HepG2 (cell line): ENCODE data around the gene VSIG10L. TPM values are rescaled to one million over a fixed set of nuclear protein-coding genes. Genes with fewer than 3 reads are reported as not detected.

ENCODE experiments used
- ATF7-NPFF ChIP-seq: sonication (generic); formaldehyde crosslinking; IDR thresholded peaks from 2 replicates; pipeline ENCODE4 v1.8.1; 2023; ENCODE audit warnings: mild to moderate bottlenecking, low read depth, missing genetic modification reagents, moderate library complexity
- EED ChIP-seq: sonication (generic); formaldehyde crosslinking; IDR thresholded peaks from 2 replicates; pipeline ENCODE4 v1.5.0; 2020; ENCODE audit warnings: mild to moderate bottlenecking, missing genetic modification reagents
- HMG20B ChIP-seq: conservative IDR thresholded peaks from 2 replicates; pipeline ENCODE4 v1.6.1; 2016; ENCODE audit warnings: missing genetic modification reagents, missing compliant biosample characterization
- KAT8 ChIP-seq: IDR thresholded peaks from 2 replicates; pipeline ENCODE4 v1.6.1; 2016; ENCODE audit warnings: missing genetic modification reagents, missing compliant biosample characterization
- MTF2 ChIP-seq: sonication (generic); formaldehyde crosslinking; IDR thresholded peaks from 2 replicates; pipeline ENCODE4 v1.5.0; 2020; ENCODE audit warnings: missing genetic modification reagents, borderline replicate concordance
- MYC ChIP-seq: sonication (generic); formaldehyde crosslinking; IDR thresholded peaks from 2 replicates; pipeline ENCODE4 v1.9.0; 2021; ENCODE audit warnings: missing genetic modification reagents, borderline replicate concordance
- NFIC ChIP-seq: IDR thresholded peaks from 2 replicates; pipeline ENCODE4 v1.6.1; 2012; ENCODE audit warnings: mild to moderate bottlenecking, low read length, inconsistent platforms
- RBM39 ChIP-seq: fragments of 200-400 bp; formaldehyde crosslinking; IDR thresholded peaks from one replicate; pipeline ENCODE4 v1.6.1; 2018; ENCODE audit warnings: antibody characterized with exemption, mild to moderate bottlenecking, low read depth, low read length; ENCODE audit not compliant: poor library complexity, severe bottlenecking
- SATB2 ChIP-seq: sonication (generic); formaldehyde crosslinking; IDR thresholded peaks from 2 replicates; pipeline ENCODE4 v1.5.0; 2020; ENCODE audit warnings: missing genetic modification reagents
- TEAD3 ChIP-seq: optimal IDR thresholded peaks from 2 replicates; pipeline ENCODE3; 2016; ENCODE audit warnings: borderline replicate concordance
- ZIK1 ChIP-seq: sonication (generic); formaldehyde crosslinking; IDR thresholded peaks from 2 replicates; pipeline ENCODE4 v1.5.0; 2020; ENCODE audit warnings: mild to moderate bottlenecking, low read depth, missing genetic modification reagents, borderline replicate concordance
- ZNF160 ChIP-seq: sonication (generic); formaldehyde crosslinking; IDR thresholded peaks from 2 replicates; pipeline ENCODE4 v1.8.0; 2022; ENCODE audit warnings: mild to moderate bottlenecking, inconsistent platforms, missing genetic modification reagents
- ZNF20 ChIP-seq: sonication (generic); formaldehyde crosslinking; IDR thresholded peaks from 2 replicates; pipeline ENCODE4 v1.4.0; 2020; ENCODE audit warnings: mild to moderate bottlenecking, moderate library complexity, missing genetic modification reagents
- ZNF33A ChIP-seq: sonication (generic); formaldehyde crosslinking; IDR thresholded peaks from 2 replicates; pipeline ENCODE4 v1.5.1; 2020; ENCODE audit warnings: missing genetic modification reagents, mild to moderate bottlenecking, moderate library complexity, borderline replicate concordance
- ZNF441 ChIP-seq: sonication (generic); formaldehyde crosslinking; IDR thresholded peaks from 2 replicates; pipeline ENCODE4 v1.7.0; 2021; ENCODE audit warnings: missing genetic modification reagents, borderline replicate concordance
- ZNF547 ChIP-seq: sonication (generic); formaldehyde crosslinking; IDR thresholded peaks from 2 replicates; pipeline ENCODE4 v1.5.1; 2020; ENCODE audit warnings: mild to moderate bottlenecking, missing genetic modification reagents
- ZNF605 ChIP-seq: sonication (generic); formaldehyde crosslinking; IDR thresholded peaks from 2 replicates; pipeline ENCODE4 v1.8.0; 2022; ENCODE audit warnings: mild to moderate bottlenecking, missing genetic modification reagents
- ZNF607 ChIP-seq: sonication (generic); formaldehyde crosslinking; IDR thresholded peaks from 2 replicates; pipeline ENCODE4 v1.5.1; 2020; ENCODE audit warnings: missing genetic modification reagents, mild to moderate bottlenecking, borderline replicate concordance
- ZNF615 ChIP-seq: sonication (generic); formaldehyde crosslinking; IDR thresholded peaks from 2 replicates; pipeline ENCODE4 v1.5.0; 2020; ENCODE audit warnings: mild to moderate bottlenecking, missing genetic modification reagents, borderline replicate concordance
- ZNF644 ChIP-seq: IDR thresholded peaks from 2 replicates; pipeline ENCODE4 v1.6.1; 2016; ENCODE audit warnings: low read depth
- ZNF766 ChIP-seq: sonication (generic); formaldehyde crosslinking; IDR thresholded peaks from 2 replicates; pipeline ENCODE4 v1.5.0; 2020; ENCODE audit warnings: missing genetic modification reagents, borderline replicate concordance
- ZNF773 ChIP-seq: sonication (generic); formaldehyde crosslinking; IDR thresholded peaks from 2 replicates; pipeline ENCODE4 v1.4.0; 2020; ENCODE audit warnings: missing genetic modification reagents, borderline replicate concordance
- ZNF839 ChIP-seq: sonication (generic); formaldehyde crosslinking; IDR thresholded peaks from 2 replicates; pipeline ENCODE4 v1.4.0; 2020; ENCODE audit warnings: missing genetic modification reagents, mild to moderate bottlenecking, borderline replicate concordance
- ZSCAN30 ChIP-seq: sonication (generic); formaldehyde crosslinking; IDR thresholded peaks from 2 replicates; pipeline ENCODE4 v1.5.0; 2020; ENCODE audit warnings: mild to moderate bottlenecking, missing genetic modification reagents
- polyA plus RNA-seq, 8 experiments: library from polyadenylated mRNA; depleted of rRNA in 3 of 8; stranded (reverse) in 7 of 8; unstranded in 1 of 8; fragments of >200 nt; fragmentation: Illumina TruSeq in 4 of 8; extraction: Trizol in 4 of 8; gene quantifications; 2 replicates each; pipeline versions ENCODE4 v1.2.1 to v1.2.3, GENCODE V29; 2011 to 2016; ENCODE audit warnings: low read depth in 4 of 8, missing spikeins in 1 of 8, mixed read lengths in 1 of 8; ENCODE audit not compliant: insufficient read depth in 1 of 8
- total RNA-seq, 5 experiments: library from RNA; depleted of rRNA; stranded (reverse); fragments of >200 nt; fragmentation: Illumina TruSeq; extraction: Trizol; gene quantifications; 2 replicates each; pipeline ENCODE4 v1.2.3, GENCODE V29; 2016; ENCODE audit warnings: low read depth in 1 of 5
- TF ChIP-seq, protein P1 (sequence below), 2 experiments: sonication (generic) in 1 of 2; formaldehyde crosslinking in 1 of 2; IDR thresholded peaks; 2 replicates each; pipeline versions ENCODE4 v1.5.1 to v1.6.1; 2011 to 2020; ENCODE audit warnings: borderline replicate concordance in 1 of 2, low read depth in 1 of 2, low read length in 1 of 2, mild to moderate bottlenecking in 1 of 2, missing genetic modification reagents in 1 of 2, moderate library complexity in 1 of 2
- TF ChIP-seq, protein P2 (sequence below): sonication (generic); formaldehyde crosslinking; IDR thresholded peaks from 2 replicates; pipeline ENCODE4 v1.4.0; 2020; ENCODE audit warnings: missing genetic modification reagents, borderline replicate concordance

Gene VSIG10L
- total and polyA plus RNA-seq, 2 of the 13 experiments (the other 11 are each of a cell fraction or from before 2014, with no cell fraction given), result 2.7 to 8.5 TPM

- TF ChIP-seq, protein P1, sequence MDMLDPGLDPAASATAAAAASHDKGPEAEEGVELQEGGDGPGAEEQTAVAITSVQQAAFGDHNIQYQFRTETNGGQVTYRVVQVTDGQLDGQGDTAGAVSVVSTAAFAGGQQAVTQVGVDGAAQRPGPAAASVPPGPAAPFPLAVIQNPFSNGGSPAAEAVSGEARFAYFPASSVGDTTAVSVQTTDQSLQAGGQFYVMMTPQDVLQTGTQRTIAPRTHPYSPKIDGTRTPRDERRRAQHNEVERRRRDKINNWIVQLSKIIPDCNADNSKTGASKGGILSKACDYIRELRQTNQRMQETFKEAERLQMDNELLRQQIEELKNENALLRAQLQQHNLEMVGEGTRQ (IDR thresholded peaks at IDR 0.05; ENCODE audit: low read depth, low read length), result peak; percentile 49; the same call in 1 of the 2 replicates
- TF ChIP-seq, protein P1 (CRISPR knock-in tag; IDR thresholded peaks at IDR 0.05; ENCODE audit: borderline replicate concordance), result no peak
- 0 out of 2 replicates have a peak, but pooled peaks have one; percentile 10 for TF ChIP-seq MYC (CRISPR knock-in tag)
- no peak for TF ChIP-seq ZNF605 (CRISPR knock-in tag)
- no peak for TF ChIP-seq ZNF160 (CRISPR knock-in tag)
- no peak for TF ChIP-seq ZNF766 (CRISPR knock-in tag)
- no peak for TF ChIP-seq ZNF839 (CRISPR knock-in tag)
- TF ChIP-seq RBM39, result peak; percentile 22
- TF ChIP-seq TEAD3 (CRISPR knock-in tag), result peak; percentile 31
- no peak for TF ChIP-seq ZNF607
- TF ChIP-seq ZIK1 (CRISPR knock-in tag), result no peak
- no peak for TF ChIP-seq ZNF441 (CRISPR knock-in tag)
- no peak for TF ChIP-seq NFIC
- TF ChIP-seq HMG20B (CRISPR knock-in tag), result no peak
- no peak for TF ChIP-seq ZNF644 (CRISPR knock-in tag)
- no peak for TF ChIP-seq ZSCAN30 (CRISPR knock-in tag)
- TF ChIP-seq ZNF773 (CRISPR knock-in tag), result 0 out of 2 replicates have a peak, but pooled peaks have one; percentile 40
- TF ChIP-seq, protein P2, sequence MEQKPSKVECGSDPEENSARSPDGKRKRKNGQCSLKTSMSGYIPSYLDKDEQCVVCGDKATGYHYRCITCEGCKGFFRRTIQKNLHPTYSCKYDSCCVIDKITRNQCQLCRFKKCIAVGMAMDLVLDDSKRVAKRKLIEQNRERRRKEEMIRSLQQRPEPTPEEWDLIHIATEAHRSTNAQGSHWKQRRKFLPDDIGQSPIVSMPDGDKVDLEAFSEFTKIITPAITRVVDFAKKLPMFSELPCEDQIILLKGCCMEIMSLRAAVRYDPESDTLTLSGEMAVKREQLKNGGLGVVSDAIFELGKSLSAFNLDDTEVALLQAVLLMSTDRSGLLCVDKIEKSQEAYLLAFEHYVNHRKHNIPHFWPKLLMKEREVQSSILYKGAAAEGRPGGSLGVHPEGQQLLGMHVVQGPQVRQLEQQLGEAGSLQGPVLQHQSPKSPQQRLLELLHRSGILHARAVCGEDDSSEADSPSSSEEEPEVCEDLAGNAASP, result no peak
- no peak for TF ChIP-seq SATB2 (CRISPR knock-in tag)
- no peak for TF ChIP-seq EED (CRISPR knock-in tag)
- no peak for TF ChIP-seq MTF2
- TF ChIP-seq ZNF20, result no peak
- TF ChIP-seq ZNF547, result no peak
- TF ChIP-seq ZNF33A, result no peak
- TF ChIP-seq ZNF615 (CRISPR knock-in tag), result no peak
- no peak for TF ChIP-seq KAT8 (CRISPR knock-in tag)
- TF ChIP-seq ATF7-NPFF (CRISPR knock-in tag), result peak; percentile 72; the same call in 1 of the 2 replicates
These were observed 2.0 kb downstream of the VSIG10L start (continued) for GRCh38 chr19:51339687-51340656.
